VCaP (cell line): ENCODE results near the gene LGI2.

Source experiments
- H3K27ac ChIP-seq: fragments of 450-650 bp; 2 replicates; pipeline ENCODE4 v1.5.1; 2017
- TF ChIP-seq, protein P1 (sequence below): fragments of 450-650 bp; conservative IDR thresholded peaks from 2 replicates; pipeline ENCODE4 v1.5.1; 2017; ENCODE audit warnings: mild to moderate bottlenecking, moderate library complexity

LGI2 gene, protein sequence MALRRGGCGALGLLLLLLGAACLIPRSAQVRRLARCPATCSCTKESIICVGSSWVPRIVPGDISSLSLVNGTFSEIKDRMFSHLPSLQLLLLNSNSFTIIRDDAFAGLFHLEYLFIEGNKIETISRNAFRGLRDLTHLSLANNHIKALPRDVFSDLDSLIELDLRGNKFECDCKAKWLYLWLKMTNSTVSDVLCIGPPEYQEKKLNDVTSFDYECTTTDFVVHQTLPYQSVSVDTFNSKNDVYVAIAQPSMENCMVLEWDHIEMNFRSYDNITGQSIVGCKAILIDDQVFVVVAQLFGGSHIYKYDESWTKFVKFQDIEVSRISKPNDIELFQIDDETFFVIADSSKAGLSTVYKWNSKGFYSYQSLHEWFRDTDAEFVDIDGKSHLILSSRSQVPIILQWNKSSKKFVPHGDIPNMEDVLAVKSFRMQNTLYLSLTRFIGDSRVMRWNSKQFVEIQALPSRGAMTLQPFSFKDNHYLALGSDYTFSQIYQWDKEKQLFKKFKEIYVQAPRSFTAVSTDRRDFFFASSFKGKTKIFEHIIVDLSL

DNA sequence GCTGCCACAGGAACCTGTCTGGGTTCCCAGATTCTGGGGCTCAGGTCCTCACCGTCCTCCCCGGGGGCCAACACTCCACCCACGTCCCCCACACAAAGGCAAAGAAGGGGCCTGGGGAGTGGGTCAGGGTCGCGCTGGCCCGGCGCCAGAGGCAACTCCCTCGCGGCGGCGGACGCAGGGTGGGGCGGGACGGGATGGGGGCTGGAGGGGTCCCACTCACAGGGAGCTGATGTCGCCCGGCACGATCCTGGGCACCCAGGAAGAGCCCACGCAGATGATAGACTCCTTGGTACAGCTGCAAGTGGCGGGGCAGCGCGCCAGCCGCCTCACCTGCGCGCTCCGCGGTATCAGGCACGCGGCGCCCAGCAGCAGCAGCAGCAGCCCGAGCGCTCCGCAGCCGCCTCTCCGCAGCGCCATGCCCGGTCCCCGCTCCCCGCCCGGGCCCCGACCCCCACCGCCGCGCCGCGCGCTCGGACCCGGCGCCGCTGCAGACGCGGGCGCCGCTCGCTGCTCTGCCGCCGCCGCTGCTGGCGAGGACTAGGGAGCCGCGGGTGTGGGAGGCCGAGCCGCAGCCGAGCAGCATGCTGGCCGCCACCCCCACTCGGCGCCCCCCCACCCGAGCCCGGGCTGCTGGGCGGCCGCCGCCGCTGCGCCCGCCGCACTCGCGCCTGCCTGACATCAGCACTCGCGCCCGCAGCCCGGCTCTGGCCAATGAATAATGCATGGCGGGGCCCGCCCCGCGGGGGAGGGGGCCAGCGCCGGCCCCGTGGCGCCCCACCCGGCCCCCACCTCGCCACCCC lies at the start of gene LGI2:
LGI2 (minus strand) TSS at position 670 of the 800 bp plus-strand sequence; CDS start at position 417, 253 bp downstream.
- peak within 1 kb of the TSS; percentile 50; the same call in 1 of the 2 replicates for H3K27ac ChIP-seq
- TF ChIP-seq, protein P1, sequence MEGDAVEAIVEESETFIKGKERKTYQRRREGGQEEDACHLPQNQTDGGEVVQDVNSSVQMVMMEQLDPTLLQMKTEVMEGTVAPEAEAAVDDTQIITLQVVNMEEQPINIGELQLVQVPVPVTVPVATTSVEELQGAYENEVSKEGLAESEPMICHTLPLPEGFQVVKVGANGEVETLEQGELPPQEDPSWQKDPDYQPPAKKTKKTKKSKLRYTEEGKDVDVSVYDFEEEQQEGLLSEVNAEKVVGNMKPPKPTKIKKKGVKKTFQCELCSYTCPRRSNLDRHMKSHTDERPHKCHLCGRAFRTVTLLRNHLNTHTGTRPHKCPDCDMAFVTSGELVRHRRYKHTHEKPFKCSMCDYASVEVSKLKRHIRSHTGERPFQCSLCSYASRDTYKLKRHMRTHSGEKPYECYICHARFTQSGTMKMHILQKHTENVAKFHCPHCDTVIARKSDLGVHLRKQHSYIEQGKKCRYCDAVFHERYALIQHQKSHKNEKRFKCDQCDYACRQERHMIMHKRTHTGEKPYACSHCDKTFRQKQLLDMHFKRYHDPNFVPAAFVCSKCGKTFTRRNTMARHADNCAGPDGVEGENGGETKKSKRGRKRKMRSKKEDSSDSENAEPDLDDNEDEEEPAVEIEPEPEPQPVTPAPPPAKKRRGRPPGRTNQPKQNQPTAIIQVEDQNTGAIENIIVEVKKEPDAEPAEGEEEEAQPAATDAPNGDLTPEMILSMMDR, result no peak

DNA sequence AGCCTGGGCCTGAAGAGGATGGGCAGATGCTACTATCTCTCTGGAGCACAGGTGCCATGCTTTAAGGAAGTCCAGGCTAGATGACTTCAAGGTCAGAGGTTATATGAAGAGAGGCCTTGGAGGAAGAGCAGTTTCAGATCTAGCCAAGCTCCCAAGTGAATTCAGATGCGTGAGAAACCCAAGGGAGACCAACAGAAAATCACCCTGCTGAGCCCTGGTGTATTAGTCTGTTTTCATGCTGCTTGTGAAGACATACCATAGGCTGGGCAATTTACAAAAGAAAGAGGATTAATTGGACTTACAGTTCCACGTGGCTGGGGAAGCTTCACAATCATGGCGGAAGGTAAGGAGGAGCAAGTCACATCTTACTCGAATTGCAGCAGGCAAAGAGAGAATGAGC lies 47.8 kb upstream of the LGI2 start:
- TF ChIP-seq, protein P1, result no peak
- H3K27ac ChIP-seq, result peak overlapping the region; percentile 26; the same call in 1 of the 2 replicates

DNA sequence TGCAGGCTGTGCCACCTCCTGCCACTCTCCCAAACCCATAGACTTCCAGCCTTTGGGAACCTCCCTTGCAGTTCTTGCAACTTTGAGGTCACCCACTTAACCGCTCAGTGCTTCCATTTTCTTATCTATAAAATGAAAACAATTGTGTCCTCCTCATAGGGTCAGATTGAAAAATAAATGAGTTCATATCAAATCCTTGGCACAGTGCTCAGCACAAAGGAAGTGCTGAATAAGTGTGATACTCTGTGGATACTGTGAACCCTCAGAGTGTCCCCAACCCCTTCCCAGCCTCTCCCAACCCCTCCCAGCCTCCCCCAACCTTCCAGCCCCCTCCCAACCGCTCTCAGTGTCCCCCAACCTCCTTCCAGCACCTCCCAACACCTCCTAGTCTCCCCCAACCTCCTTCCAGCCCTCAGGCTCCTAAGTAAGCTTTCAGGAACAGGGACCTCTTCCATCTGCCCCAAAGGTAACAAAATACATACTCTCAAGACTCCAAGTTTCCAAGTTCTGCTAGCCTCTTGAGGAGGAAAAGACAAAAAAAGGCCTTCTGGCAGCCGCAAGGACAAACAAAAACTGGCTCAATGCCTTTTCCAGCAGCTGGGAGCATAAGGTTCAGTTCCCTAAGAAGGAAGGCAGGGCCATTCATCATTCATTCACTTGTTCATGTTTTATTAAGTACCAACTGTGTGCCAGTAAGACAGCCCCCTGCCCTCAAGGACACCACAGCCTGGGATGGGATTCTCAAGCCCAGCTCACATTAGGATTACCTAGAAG lies 46.1 kb upstream of the LGI2 start:
- TF ChIP-seq, protein P1, result no peak

DNA sequence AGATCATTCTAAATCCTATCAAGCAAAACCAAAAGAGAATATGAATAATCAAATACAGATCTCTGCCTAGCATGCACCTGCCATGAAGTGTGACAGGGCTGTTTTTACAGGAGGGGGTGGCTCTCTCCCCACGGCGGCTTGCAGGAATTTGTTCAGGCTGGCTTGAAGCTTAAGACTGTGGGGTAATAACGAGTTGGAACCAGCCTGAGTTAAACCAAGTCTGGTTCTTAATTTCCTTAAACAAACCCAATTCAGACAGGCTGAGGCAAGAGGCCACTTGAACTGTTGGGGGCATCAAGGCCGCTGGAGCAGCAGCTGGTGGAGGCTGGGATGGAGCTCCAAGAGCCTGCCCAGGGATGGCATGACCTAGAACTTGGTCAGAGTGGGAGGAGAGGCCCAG lies 45.1 kb upstream of the LGI2 start:
- TF ChIP-seq, protein P1, result no peak

More for the DNA sequence above, 46.1 kb upstream of the LGI2 start:
- no peak overlapping the region for H3K27ac ChIP-seq

DNA sequence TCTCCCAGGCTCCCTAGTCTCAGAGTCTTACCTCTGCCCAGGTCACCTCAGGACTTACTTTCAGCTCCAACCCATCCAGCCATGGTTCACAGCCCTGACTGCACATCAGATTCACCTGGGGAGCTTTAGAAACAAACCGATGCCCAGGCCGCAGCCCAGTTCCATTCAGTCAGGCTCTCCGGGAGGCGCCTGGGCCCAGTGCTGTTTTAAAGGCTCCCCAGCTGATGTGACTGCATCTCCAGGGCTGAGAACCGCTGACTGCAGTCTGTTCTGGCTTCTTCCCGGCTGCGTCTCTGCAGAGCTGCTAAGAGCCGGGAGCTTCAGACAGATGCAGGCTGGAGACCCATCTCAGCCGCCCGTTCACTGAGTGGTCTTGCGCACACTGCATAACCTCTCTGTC lies 44.4 kb upstream of the LGI2 start:
- H3K27ac ChIP-seq, result no peak overlapping the region
- TF ChIP-seq, protein P1, result no peak

More for the DNA sequence above, 45.1 kb upstream of the LGI2 start:
- no peak overlapping the region for H3K27ac ChIP-seq

DNA sequence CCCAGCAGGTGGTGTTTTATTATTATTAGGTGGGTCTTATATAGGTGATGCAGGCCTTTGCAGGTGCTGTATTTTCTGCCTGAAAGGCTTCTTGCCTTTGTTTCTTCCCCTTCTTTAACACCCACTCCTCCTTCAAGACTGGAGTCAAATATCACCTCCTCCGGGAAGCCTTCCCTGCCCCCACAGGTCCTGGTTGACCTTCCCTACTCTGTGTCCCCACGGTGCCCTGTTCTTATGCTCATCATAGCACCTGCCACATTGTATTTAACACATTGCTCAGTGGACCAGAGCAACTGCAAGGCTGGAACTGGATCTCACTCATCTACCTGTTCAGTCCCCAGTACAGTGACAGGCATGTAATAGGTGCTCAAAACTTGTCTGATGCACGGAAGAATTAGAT lies 39.8 kb upstream of the LGI2 start:
- TF ChIP-seq, protein P1, result no peak
- no peak overlapping the region for H3K27ac ChIP-seq
